Nephron progenitor cell (in vitro differentiated cells): Measurements from ENCODE around the gene STOX1.

ENCODE experiments used
- DNase-seq: peaks from one replicate; pipeline ENCODE4 v3.0.0; 2021
- H3K27ac Mint-ChIP-seq: 2 replicates; pipeline ENCODE4 v1.8.0; 2021; ENCODE audit warnings: mild to moderate bottlenecking, moderate library complexity, mixed read lengths
- H3K27me3 Mint-ChIP-seq: 2 replicates; pipeline ENCODE4 v1.8.0; 2021; ENCODE audit warnings: mild to moderate bottlenecking, low read depth, mixed read lengths; ENCODE audit not compliant: poor library complexity
- H3K36me3 Mint-ChIP-seq: 2 replicates; pipeline ENCODE4 v1.8.0; 2021; ENCODE audit warnings: low read depth, mixed read lengths
- H3K4me1 Mint-ChIP-seq: 2 replicates; pipeline ENCODE4 v1.8.0; 2021; ENCODE audit warnings: mixed read lengths
- H3K4me3 Mint-ChIP-seq: 2 replicates; pipeline ENCODE4 v1.8.0; 2021; ENCODE audit warnings: mild to moderate bottlenecking, moderate library complexity, mixed read lengths
- H3K9me3 Mint-ChIP-seq: 2 replicates; pipeline ENCODE4 v1.8.0; 2021; ENCODE audit warnings: mild to moderate bottlenecking, moderate library complexity, mixed read lengths
- CTCF ChIP-seq: fragments of 200-600 bp; sonication (generic); IDR thresholded peaks from 2 replicates; pipeline ENCODE4 v1.5.0; 2021; ENCODE audit warnings: antibody characterized with exemption

The STOX1 gene

GRCh38 chr10:68876246-68877138, 49.2 kb downstream of the STOX1 start:
- Mint-ChIP-seq H3K4me3 (peak overlapping the region; percentile 70), H3K9me3 (no peaks in the 10 kb centered on the region), H3K36me3 (peaks cover 22% of the 10 kb centered on the region), H3K27ac (peak overlapping the region; percentile 94), H3K4me1 (peaks cover 86% of the 10 kb centered on the region), H3K27me3 (no peaks in the 10 kb centered on the region)
- peak; percentile 22 for DNase-seq
- TF ChIP-seq CTCF = no peak

- Mint-ChIP-seq H3K4me3 (peak overlapping the region; percentile 70), H3K27ac (peak overlapping the region; percentile 94), H3K36me3 (peaks cover 24% of the 10 kb centered on the region), H3K9me3 (no peaks in the 10 kb centered on the region), H3K27me3 (no peaks in the 10 kb centered on the region), H3K4me1 (peaks cover 76% of the 10 kb centered on the region)
- TF ChIP-seq CTCF = no peak
- no peak for DNase-seq
Measured at GRCh38 chr10:68877482-68878110, 50.3 kb downstream of the STOX1 start.

GRCh38 chr10:68878496-68878895, 51.2 kb downstream of the STOX1 start:
- Mint-ChIP-seq H3K4me1 (peaks cover 71% of the 10 kb centered on the region), H3K4me3 (no peak overlapping the region), H3K9me3 (no peaks in the 10 kb centered on the region), H3K36me3 (peaks cover 32% of the 10 kb centered on the region), H3K27ac (peak overlapping the region; percentile 94), H3K27me3 (no peaks in the 10 kb centered on the region)
- DNase-seq = no peak
- no peak for TF ChIP-seq CTCF

GRCh38 chr10:68879628-68880027, 52.3 kb downstream of the STOX1 start:
- H3K27ac Mint-ChIP-seq = no peak overlapping the region
- H3K9me3 Mint-ChIP-seq = no peaks in the 10 kb centered on the region
- H3K4me3 Mint-ChIP-seq = no peak overlapping the region
- no peak for TF ChIP-seq CTCF
- no peak for DNase-seq
- H3K27me3 Mint-ChIP-seq = no peaks in the 10 kb centered on the region
- H3K4me1 Mint-ChIP-seq = peaks cover 64% of the 10 kb centered on the region
- peaks cover 37% of the 10 kb centered on the region for H3K36me3 Mint-ChIP-seq

- H3K4me1 Mint-ChIP-seq = peaks cover 59% of the 10 kb centered on the region
Measured at GRCh38 chr10:68880181-68880580, 52.9 kb downstream of the STOX1 start.

More at GRCh38 chr10:68880181-68880580, 52.9 kb downstream of the STOX1 start:
- TF ChIP-seq CTCF = no peak
- no peak for DNase-seq
- H3K27me3 Mint-ChIP-seq = no peaks in the 10 kb centered on the region
- H3K36me3 Mint-ChIP-seq = peaks cover 39% of the 10 kb centered on the region
- no peaks in the 10 kb centered on the region for H3K9me3 Mint-ChIP-seq
- H3K27ac Mint-ChIP-seq = no peak overlapping the region
- H3K4me3 Mint-ChIP-seq = no peak overlapping the region
